ENCODE measurements around the gene SRSF2. TPM values are rescaled to one million over a fixed set of nuclear protein-coding genes. Genes with fewer than 3 reads are reported as not detected.

The SRSF2 gene, protein sequence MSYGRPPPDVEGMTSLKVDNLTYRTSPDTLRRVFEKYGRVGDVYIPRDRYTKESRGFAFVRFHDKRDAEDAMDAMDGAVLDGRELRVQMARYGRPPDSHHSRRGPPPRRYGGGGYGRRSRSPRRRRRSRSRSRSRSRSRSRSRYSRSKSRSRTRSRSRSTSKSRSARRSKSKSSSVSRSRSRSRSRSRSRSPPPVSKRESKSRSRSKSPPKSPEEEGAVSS
- total RNA-seq (100 to 1,000 TPM; 166 to 340 (median 280) TPM), polyA plus RNA-seq (100 to 1,000 TPM in 2 of 3 donors, 10 to 100 TPM in 1; 96.4 to 166 (median 106) TPM)
- long read RNA-seq, donor 1, transcript SRSF2-202 (3 exons, 1,927 nt) = major isoform, 11 of 23 reads
- long read RNA-seq, donor 1, transcript SRSF2-209 (2 exons, 1,001 nt) = minor isoform, 8 of 23 reads
- long read RNA-seq, donor 1, partial matches to known transcripts = 0 of 23 reads
- long read RNA-seq, donor 1, other reads (novel, unspliced or antisense) = 0 of 23 reads
- long read RNA-seq, donor 2, transcript SRSF2-203 (2 exons, 2,885 nt) = minor isoform, 10 of 34 reads
- long read RNA-seq, donor 2, transcript SRSF2-209 (2 exons, 1,001 nt) = minor isoform, 5 of 34 reads
- long read RNA-seq, donor 2, transcript SRSF2-202 (3 exons, 1,927 nt) = major isoform, 14 of 34 reads
- long read RNA-seq, donor 2, partial matches to known transcripts = 0 of 34 reads
- long read RNA-seq, donor 2, other reads (novel, unspliced or antisense) = 0 of 34 reads
- long read RNA-seq, donor 3, transcript SRSF2-202 (3 exons, 1,927 nt) = minor isoform, 6 of 29 reads
- long read RNA-seq, donor 3, transcript SRSF2-203 (2 exons, 2,885 nt) = minor isoform, 6 of 29 reads
- long read RNA-seq, donor 3, transcript SRSF2-209 (2 exons, 1,001 nt) = major isoform, 12 of 29 reads
- long read RNA-seq, donor 3, partial matches to known transcripts = 0 of 29 reads
- long read RNA-seq, donor 3, other reads (novel, unspliced or antisense) = 0 of 29 reads
- long read RNA-seq, donor 4, partial matches to known transcripts = 0 of 3 reads
- long read RNA-seq, donor 4, other reads (novel, unspliced or antisense) = 0 of 3 reads
- long read RNA-seq, donor 5, transcript SRSF2-202 (3 exons, 1,927 nt) = major isoform, 57 of 77 reads
- long read RNA-seq, donor 5, transcript SRSF2-203 (2 exons, 2,885 nt) = minor isoform, 10 of 77 reads
- long read RNA-seq, donor 5, partial matches to known transcripts = 0 of 77 reads
- long read RNA-seq, donor 5, other reads (novel, unspliced or antisense) = 0 of 77 reads
- long read RNA-seq, donor 6, transcript SRSF2-208 (4 exons, 1,359 nt) = minor isoform, 5 of 136 reads
- long read RNA-seq, donor 6, transcript SRSF2-203 (2 exons, 2,885 nt) = minor isoform, 30 of 136 reads
- long read RNA-seq, donor 6, transcript SRSF2-202 (3 exons, 1,927 nt) = major isoform, 52 of 136 reads
- long read RNA-seq, donor 6, transcript SRSF2-209 (2 exons, 1,001 nt) = minor isoform, 35 of 136 reads
- long read RNA-seq, donor 6, partial matches to known transcripts = 7 of 136 reads
- long read RNA-seq, donor 6, other reads (novel, unspliced or antisense) = 0 of 136 reads
- long read RNA-seq, donor 7, transcript SRSF2-203 (2 exons, 2,885 nt) = minor isoform, 8 of 47 reads
- long read RNA-seq, donor 7, transcript SRSF2-202 (3 exons, 1,927 nt) = major isoform, 30 of 47 reads
- long read RNA-seq, donor 7, partial matches to known transcripts = 0 of 47 reads
- long read RNA-seq, donor 7, other reads (novel, unspliced or antisense) = 0 of 47 reads
- long read RNA-seq, donor 8, transcript SRSF2-202 (3 exons, 1,927 nt) = major isoform, 27 of 63 reads
- long read RNA-seq, donor 8, transcript SRSF2-204 (5 exons, 1,357 nt) = minor isoform, 5 of 63 reads
- long read RNA-seq, donor 8, transcript SRSF2-209 (2 exons, 1,001 nt) = minor isoform, 16 of 63 reads
- long read RNA-seq, donor 8, transcript SRSF2-203 (2 exons, 2,885 nt) = minor isoform, 7 of 63 reads
- long read RNA-seq, donor 8, partial matches to known transcripts = 5 of 63 reads
- long read RNA-seq, donor 8, other reads (novel, unspliced or antisense) = 0 of 63 reads
- long read RNA-seq, donor 9, transcript SRSF2-202 (3 exons, 1,927 nt) = major isoform, 25 of 64 reads
- long read RNA-seq, donor 9, transcript SRSF2-209 (2 exons, 1,001 nt) = minor isoform, 18 of 64 reads
- long read RNA-seq, donor 9, transcript SRSF2-203 (2 exons, 2,885 nt) = minor isoform, 8 of 64 reads
- long read RNA-seq, donor 9, partial matches to known transcripts = 6 of 64 reads
- long read RNA-seq, donor 9, other reads (novel, unspliced or antisense) = 0 of 64 reads
- long read RNA-seq, donor 10, transcript SRSF2-202 (3 exons, 1,927 nt) = major isoform, 11 of 32 reads
- long read RNA-seq, donor 10, transcript SRSF2-203 (2 exons, 2,885 nt) = minor isoform, 9 of 32 reads
- long read RNA-seq, donor 10, transcript SRSF2-209 (2 exons, 1,001 nt) = minor isoform, 10 of 32 reads
- long read RNA-seq, donor 10, partial matches to known transcripts = 0 of 32 reads
- long read RNA-seq, donor 10, other reads (novel, unspliced or antisense) = 0 of 32 reads

DNA sequence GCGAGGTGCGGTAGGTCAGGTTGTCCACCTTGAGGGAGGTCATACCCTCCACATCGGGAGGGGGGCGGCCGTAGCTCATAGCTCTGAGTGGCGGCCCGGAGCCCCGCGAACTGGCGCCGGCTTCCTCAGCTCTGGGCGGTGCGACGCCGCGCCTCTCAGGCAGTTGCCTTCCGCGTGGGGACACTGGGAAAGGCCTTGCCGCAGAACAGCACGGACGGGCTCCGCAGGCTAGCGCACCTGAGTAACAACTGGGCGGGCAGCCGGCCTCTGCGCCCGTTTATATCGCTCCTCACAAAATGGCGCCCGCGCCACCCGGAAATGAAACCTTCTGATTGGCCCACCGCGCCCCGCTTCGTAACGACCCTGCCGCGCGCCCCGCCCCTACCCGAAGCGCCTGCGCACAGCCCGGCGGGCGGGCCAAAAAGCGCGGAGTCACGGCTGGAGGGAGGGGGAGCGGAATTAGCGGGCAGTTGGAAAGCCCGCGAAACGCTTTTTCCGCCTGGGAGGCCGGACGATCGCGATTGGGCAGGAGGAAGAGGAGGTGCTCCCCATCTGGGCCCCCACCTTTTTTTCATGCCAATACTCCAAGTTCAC lies at the start of gene SRSF2:
Gene SRSF2 (minus strand): TSS at position 250 of the 594 bp plus-strand sequence. CDS start 171 bp downstream, at position 79.
- intact Hi-C loops (cut with DNase I; ENCODE audit: low total_unique reads) = no loop called here
- Histone ChIP-seq H3K9me3 (no peaks in the 10 kb centered on the region), H3K36me3 (peaks cover 26 to 48% (median 44%) of the 10 kb centered on the region in 4 donors), H3K27me3 (no peaks in the 10 kb centered on the region), H3K4me1 (peaks cover 48 to 69% (median 61%) of the 10 kb centered on the region in 4 donors), H3K27ac (peak within 1 kb of the TSS; percentile 95 to 100 (median 99)), H3K4me3 (peak within 1 kb of the TSS; percentile 67 to 94 (median 88))
- peak; percentile 99 to 100 for DNase-seq
- peak; percentile 97 to 100 (median 100) for TF ChIP-seq POLR2AphosphoS5 (IDR thresholded peaks at IDR 0.05)
- peak in 2 of 4 donors; percentile 99 for TF ChIP-seq POLR2A (IDR thresholded peaks at IDR 0.05)
- TF ChIP-seq, protein P1, sequence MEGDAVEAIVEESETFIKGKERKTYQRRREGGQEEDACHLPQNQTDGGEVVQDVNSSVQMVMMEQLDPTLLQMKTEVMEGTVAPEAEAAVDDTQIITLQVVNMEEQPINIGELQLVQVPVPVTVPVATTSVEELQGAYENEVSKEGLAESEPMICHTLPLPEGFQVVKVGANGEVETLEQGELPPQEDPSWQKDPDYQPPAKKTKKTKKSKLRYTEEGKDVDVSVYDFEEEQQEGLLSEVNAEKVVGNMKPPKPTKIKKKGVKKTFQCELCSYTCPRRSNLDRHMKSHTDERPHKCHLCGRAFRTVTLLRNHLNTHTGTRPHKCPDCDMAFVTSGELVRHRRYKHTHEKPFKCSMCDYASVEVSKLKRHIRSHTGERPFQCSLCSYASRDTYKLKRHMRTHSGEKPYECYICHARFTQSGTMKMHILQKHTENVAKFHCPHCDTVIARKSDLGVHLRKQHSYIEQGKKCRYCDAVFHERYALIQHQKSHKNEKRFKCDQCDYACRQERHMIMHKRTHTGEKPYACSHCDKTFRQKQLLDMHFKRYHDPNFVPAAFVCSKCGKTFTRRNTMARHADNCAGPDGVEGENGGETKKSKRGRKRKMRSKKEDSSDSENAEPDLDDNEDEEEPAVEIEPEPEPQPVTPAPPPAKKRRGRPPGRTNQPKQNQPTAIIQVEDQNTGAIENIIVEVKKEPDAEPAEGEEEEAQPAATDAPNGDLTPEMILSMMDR (IDR thresholded peaks at IDR 0.05) = no peak
- WGBS, 5 donors = 0 to 1% (median 0%) methylated on average over 27 to 60 of the region's 60 CpGs

DNA sequence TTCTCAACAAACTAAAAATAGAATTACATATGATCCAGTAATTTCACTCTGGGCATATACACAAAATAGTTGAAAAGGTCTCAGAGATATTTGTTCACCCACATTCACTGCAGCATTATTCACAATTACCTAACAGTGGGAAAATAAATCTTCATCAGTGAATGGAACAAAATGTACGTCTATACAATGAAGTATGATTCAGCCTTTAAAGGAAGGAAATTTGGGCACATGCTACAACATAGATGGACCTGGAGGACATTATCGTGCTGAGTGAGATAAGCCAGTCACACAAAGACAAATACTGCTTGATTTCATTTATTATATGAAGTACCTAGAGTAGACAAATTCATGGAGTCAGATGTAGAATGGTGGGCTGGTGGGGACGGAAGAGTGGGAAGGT lies 47.8 kb upstream of the SRSF2 start:
- TF ChIP-seq POLR2AphosphoS5 (IDR thresholded peaks at IDR 0.05) = no peak
- TF ChIP-seq, protein P1 (IDR thresholded peaks at IDR 0.05) = no peak
- TF ChIP-seq EP300 (IDR thresholded peaks at IDR 0.05) = no peak
- TF ChIP-seq POLR2A (IDR thresholded peaks at IDR 0.05) = no peak
- H3K27ac ChIP-seq = no peak overlapping the region
- 69 to 82% (median 71%) methylated on average over 3 of the region's 3 CpGs for WGBS, 5 donors
- H3K9me3 ChIP-seq = no peaks in the 10 kb centered on the region
- H3K27me3 ChIP-seq = no peaks in the 10 kb centered on the region
- peaks cover 14 to 62% (median 49%) of the 10 kb centered on the region in 4 donors for H3K36me3 ChIP-seq
- DNase-seq = no peak
- H3K4me1 ChIP-seq = no peaks in the 10 kb centered on the region
- intact Hi-C loops (cut with DNase I; ENCODE audit: low total_unique reads) = no loop called here
- H3K4me3 ChIP-seq = no peak overlapping the region

DNA sequence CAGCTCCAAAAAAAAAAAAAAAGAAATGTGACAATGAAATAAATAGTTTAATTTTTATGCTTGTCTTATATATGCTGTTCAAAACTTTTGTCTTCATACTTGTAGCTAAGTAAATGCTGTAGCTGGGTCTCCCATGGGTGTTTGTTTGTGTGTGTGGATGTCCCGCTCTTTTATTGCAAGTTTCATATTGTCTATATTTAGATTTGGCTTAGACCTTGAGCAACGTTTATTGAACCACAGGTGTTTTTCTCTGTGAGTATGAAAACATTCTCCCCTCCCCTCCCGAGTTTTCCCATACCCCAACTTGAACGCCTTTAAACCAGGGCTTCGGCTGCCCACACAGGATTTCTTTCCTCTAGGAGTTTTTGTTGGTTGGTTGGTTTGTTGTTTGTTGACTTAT lies 46.0 kb upstream of the SRSF2 start:
- H3K36me3 ChIP-seq = peaks cover 20 to 75% (median 66%) of the 10 kb centered on the region in 4 donors
- intact Hi-C loops (cut with DNase I; ENCODE audit: low total_unique reads) = no loop called here
- H3K27ac ChIP-seq = no peak overlapping the region
- TF ChIP-seq POLR2AphosphoS5 (IDR thresholded peaks at IDR 0.05) = no peak
- TF ChIP-seq POLR2A (IDR thresholded peaks at IDR 0.05) = no peak
- no peak for TF ChIP-seq EP300 (IDR thresholded peaks at IDR 0.05)
- TF ChIP-seq, protein P1 (IDR thresholded peaks at IDR 0.05) = no peak
- no peaks in the 10 kb centered on the region for H3K9me3 ChIP-seq
- WGBS, 5 donors = 80 to 86% (median 82%) methylated on average over 5 of the region's 5 CpGs
- DNase-seq = no peak
- no peaks in the 10 kb centered on the region for H3K4me1 ChIP-seq
- no peak overlapping the region for H3K4me3 ChIP-seq
- H3K27me3 ChIP-seq = no peaks in the 10 kb centered on the region

Measured in stomach (tissue), 19 donors.